Measurements from ENCODE around the gene SCNN1G.

DNA sequence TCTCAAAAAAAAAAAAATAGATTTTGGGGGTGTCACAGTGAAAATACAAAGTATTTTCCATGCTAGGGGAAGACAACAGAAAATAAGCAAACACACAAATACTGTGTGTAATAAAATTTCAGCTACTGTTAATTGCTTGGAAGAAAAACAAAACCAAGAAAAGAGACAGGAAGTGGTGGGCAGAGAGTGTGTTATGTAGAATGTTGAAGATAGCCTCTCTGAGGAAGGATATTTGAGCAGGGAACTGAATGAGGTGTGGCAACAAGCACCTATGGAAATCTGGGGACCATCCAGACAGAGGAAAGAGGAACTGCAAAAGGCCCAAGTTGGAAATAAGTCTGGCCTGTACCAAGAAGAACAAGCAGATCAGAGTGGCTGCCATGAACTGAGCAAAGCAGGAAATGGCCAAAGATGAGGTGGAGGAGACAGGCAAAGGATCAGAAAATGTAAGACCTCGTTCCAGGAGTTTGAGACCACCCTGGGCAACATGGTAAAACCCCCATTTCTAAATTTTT is 25.5 kb upstream of the SCNN1G start:
- no peak for TF ChIP-seq EZH2 (IDR thresholded peaks at IDR 0.05; ENCODE audit: low read length, missing control alignments)
- TF ChIP-seq, protein P1, sequence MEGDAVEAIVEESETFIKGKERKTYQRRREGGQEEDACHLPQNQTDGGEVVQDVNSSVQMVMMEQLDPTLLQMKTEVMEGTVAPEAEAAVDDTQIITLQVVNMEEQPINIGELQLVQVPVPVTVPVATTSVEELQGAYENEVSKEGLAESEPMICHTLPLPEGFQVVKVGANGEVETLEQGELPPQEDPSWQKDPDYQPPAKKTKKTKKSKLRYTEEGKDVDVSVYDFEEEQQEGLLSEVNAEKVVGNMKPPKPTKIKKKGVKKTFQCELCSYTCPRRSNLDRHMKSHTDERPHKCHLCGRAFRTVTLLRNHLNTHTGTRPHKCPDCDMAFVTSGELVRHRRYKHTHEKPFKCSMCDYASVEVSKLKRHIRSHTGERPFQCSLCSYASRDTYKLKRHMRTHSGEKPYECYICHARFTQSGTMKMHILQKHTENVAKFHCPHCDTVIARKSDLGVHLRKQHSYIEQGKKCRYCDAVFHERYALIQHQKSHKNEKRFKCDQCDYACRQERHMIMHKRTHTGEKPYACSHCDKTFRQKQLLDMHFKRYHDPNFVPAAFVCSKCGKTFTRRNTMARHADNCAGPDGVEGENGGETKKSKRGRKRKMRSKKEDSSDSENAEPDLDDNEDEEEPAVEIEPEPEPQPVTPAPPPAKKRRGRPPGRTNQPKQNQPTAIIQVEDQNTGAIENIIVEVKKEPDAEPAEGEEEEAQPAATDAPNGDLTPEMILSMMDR (conservative IDR thresholded peaks at IDR 0.05 in 1 of 2, IDR thresholded peaks at IDR 0.05 in 1 of 2; ENCODE audit: low read depth in 1 of 2, low read length in 2 of 2): no peak

All from fibroblast of lung (primary cell).